NCI-H187 (cell line): ENCODE data around the gene PRCD.

ENCODE experiments used
- DNase-seq, 2 experiments: peaks; one replicate each; lab custom pipeline; 2025; lab: John Stamatoyannopoulos, UW

PRCD gene

DNA sequence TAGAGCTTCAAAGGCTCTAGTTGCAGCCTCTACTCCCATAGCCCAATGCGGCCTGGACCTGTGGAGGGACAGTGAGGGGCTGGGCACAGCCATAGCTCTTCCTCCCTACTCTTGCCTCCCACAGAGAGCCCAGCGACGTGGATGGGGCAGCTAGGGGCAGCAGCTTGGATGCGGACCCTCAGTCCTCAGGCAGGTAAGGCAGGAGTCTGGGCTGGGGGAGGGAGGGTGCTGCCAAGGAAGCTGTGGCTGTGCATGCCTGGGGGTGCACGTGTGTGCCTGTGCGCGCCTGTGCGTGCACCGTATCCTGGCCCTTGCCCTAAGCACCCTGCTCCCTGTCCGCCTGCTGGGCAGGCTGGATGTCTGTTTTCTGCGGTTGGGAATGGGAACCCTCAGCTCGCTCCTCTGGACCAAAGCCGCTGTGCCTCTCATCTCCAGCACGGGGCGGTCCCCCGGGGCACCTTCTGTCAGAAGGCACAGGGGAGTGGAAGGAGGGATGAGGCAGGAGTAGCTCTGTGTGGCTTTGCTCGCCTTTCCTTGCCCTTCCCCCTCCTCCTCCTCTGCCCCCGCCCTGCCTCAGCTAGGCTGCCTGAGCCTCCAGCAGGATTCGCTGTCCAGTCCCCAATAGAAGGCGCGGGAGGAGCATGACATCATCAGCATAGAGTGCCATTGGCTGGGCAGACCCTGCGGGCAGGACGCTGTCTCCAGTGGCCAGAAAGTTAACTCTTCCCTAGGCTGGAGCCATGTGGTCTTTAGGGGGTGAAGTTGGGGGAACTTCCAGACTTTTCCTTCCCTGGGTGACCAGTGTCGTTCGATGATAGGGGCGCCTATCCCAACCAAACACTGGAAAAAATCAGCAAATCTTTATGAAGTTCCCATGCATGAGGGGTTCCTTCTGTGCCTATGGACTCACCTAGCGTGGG is 797 bp downstream of the PRCD start:
- DNase-seq: peak; percentile 56 to 90

DNA sequence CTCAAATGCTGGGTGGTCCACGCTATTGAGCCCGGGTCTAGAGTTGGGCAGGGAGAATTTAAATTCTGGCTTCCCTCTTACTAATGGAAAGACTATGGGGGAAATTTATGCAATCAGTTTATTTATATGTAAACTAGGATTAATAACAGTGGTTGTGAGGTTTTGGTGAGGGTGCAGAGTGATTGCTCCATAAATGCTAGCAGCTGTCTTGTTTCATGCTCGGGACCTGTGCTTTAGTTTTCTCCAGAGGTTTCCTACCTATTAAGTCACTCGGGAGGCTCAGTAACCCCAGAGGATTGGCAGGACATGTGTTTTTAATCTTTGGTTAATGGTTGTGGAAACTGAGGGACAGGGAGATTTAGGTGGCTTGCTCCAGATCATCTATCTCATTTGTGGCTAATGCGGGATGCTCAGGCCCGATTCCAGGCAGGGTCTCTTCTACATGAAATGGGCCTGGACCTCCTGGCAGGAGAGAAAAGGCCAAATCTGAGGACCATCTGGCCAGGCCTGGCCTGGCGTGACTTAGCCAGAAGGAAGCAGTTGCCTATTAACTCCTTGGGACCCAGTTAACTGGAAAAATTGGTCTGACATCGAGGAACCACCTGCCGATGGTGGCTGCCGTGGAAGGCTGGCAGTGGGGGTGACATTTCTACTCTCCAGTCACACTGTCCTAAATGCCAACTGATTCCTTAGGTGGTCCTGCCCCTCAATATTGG is 2.1 kb downstream of the PRCD start:
- DNase-seq: no peak

DNA sequence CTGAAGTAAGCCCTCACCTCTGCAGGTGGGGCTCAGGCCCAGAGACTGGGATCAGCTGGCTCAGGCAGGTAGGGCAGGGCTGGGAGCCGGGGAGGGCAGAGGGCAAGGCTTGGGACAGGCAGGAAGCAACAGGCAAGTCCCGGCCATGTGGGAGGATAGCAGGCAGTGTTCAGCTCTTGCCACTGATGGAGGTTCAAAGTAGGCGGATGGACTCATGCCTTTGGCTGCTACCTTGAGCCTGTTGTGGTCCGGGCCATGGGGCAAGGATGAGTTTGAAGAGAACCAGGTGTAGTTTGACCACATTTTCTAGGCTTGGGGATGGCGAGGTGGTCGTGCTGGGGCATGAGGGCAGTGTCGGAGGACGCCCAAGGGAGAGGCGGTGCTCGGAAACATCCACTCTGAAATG is 2.7 kb downstream of the PRCD start:
- no peak for DNase-seq

GRCh38 chr17:76542984-76543383 is 3.1 kb downstream of the PRCD start:
- DNase-seq: no peak

GRCh38 chr17:76543482-76543825 is 3.6 kb downstream of the PRCD start:
- DNase-seq: no peak

GRCh38 chr17:76543826-76544545 is 4.1 kb downstream of the PRCD start:
- DNase-seq: no peak

DNA sequence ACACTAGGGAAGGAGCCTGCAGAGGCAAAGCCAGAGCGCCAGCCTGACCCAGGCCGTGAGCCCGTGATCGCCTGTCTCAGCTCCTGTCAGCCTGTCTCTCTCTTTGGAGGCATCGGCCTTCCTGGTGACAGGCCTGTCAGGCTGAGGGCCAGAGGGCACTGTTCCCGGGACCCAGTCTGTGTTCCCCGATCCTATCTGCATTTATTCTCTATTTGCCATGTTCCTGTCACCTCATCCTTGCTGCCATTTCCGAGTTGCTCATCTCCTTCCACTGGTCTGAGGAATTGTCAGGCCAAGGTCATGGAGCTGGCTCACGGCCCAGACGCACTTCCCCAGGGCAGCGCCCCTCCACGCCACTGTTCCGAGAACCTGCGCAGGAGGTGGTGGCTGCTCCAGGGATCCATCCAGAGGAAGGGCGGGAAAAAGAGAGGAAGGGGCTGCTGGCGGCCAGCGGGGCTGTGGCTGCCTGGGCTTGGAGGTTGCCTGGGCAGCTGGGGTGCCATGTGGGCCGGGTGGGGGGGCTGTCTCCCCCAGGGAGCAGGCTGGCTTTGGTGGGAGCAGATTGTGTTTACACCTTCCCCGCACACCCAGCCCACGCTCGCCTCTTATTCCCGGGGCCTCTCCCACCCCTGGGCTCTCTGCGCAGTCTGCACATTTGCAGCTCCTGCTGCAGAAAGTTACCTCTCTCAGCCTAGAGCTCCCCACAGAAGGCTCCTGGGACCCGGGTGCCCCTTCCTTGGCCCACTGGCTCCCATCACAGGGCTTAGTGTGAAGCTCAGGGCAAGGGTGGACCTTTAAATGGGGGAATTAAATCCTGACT is 4.9 kb downstream of the PRCD start:
- DNase-seq: no peak

- no peak for DNase-seq
Observed at GRCh38 chr17:76545918-76546555, 6.2 kb downstream of the PRCD start.

GRCh38 chr17:76546556-76547182 is 6.8 kb downstream of the PRCD start:
- no peak for DNase-seq

GRCh38 chr17:76547183-76547641 is 7.4 kb downstream of the PRCD start:
- no peak for DNase-seq

DNA sequence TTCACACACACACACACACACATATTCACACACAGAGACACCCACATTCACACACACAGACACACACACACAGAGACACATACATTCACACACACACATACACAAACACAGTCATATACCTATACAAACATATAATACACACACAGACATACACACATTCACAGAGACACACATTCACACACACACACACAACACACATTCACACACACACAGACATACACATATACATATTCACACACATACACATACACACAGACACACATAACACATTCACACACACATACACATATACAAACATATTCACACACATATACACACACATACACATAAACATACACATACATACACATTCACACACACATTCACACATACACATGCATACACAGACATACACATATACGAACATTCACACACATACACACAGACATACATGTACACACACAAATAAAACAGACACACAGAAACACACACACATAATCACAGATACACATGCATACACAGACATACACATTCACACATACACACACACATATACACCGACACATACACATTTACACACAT is 7.9 kb downstream of the PRCD start:
- DNase-seq: no peak

GRCh38 chr17:76548378-76549214 is 8.8 kb downstream of the PRCD start:
- DNase-seq: no peak

- DNase-seq: no peak
Observed at GRCh38 chr17:76549215-76549518, 9.3 kb downstream of the PRCD start.

- no peak for DNase-seq
Observed at GRCh38 chr17:76549539-76549938, 9.7 kb downstream of the PRCD start.

DNA sequence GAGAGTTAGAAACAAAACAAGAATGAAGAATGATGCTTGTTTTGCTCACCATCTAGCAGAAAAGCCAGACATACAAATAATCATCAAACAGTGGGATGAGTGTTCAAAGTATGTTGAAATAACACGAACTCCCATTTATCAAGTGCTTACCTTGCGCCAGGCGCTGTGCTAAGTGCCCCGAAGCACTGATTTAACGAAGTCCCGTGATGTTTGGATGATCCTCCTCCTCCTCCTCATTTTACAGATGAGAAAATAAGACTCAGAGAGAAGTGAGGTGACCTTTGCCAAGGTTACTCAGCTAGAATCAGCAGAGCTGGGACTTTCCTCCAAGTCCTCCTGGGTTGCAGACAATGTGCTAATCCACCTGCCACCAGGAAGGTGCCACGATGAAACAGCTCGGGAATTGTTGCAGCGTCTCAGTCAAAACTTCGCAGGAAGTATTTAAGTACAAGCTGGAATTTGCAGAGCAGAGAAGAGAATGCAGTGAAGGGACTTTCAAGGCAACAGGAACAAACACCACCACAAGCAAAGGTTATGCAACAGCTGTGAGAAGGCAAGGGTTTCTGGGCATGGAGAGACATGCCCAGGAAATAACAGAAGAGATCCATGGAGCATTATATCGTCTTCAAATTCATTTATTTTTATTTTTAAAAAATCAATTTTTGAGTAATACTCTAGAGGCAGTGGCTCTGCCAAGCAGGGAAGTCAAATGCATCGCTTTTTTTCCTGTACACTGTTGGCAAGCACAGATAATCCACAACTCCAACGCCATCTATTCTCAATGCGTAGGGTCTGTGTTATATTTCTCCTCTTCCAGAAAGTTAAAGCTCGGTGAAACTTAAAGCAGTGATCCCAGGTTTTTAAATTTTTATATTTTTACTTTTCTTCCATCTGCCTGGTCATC is 11.1 kb downstream of the PRCD start:
- DNase-seq: no peak

- no peak for DNase-seq
Observed at GRCh38 chr17:76551685-76552084, 11.8 kb downstream of the PRCD start.

- no peak for DNase-seq
Observed at GRCh38 chr17:76553178-76553908, 13.5 kb downstream of the PRCD start.

DNA sequence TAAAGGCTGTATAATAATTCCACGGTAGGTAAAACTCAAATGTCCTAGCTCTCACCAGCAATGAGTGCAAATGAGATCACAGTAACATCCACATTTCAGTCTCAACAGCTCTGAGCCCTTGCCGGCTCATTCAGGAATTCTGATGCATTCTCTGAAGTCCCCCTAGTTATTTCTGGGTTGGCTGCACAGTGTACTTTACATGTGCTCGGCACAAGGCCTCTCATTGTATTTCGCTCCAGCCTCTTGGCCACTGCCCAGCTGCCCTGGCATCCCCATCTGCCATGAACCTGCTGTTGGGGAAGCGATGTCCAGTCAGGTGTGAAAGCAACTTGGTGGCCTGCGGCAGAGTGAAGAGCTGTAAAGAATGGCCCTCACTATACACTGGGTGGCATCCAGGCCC is 14.3 kb downstream of the PRCD start:
- no peak for DNase-seq
